Panc1 (cell line): ENCODE measurements around the gene PITPNB. TPM values are rescaled to one million over a fixed set of nuclear protein-coding genes. Genes with fewer than 3 reads are reported as not detected.

Experiments
- ATAC-seq: fragments of 200-7000 bp; cut with Tn5 transposase; 2 replicates; pipeline ENCODE4 v1.9.1; 2020; ENCODE audit warnings: mild to moderate bottlenecking, moderate library complexity
- BruUV-seq: library from RNA; stranded (reverse); fragments of 400-500 nt; replicated peaks from 2 replicates; lab custom pipeline; 2021; lab: Mats Ljungman, UMichigan
- CTCF ChIA-PET: fragments of 300-600 bp; sonication (Branson Sonifier 250); formaldehyde crosslinking; loops from one replicate; lab custom pipeline; 2022; ENCODE audit warnings: antibody characterized with exemption; lab: Charles Lee
- POLR2A ChIA-PET: fragments of 300-600 bp; sonication (Branson Sonifier 250); formaldehyde crosslinking; loops from one replicate; lab custom pipeline; 2022; ENCODE audit warnings: antibody characterized with exemption; lab: Charles Lee
- DNase-seq: peaks from one replicate; pipeline ENCODE4 v3.0.0-alpha.2; 2010; ENCODE audit warnings: low read depth, low spot score
- H3K27ac ChIP-seq: 2 replicates; pipeline ENCODE4 v1.5.1; 2011; ENCODE audit warnings: mild to moderate bottlenecking, low read length, inconsistent platforms
- H3K27me3 ChIP-seq: fragments of 200-500 bp; sonication (Bioruptor generic); 2 replicates; pipeline ENCODE4 v1.6.0; 2014; ENCODE audit warnings: low read length, inconsistent platforms; ENCODE audit not compliant: control insufficient read depth, insufficient read depth
- H3K36me3 ChIP-seq: fragments of 200-500 bp; sonication (Bioruptor generic); 2 replicates; pipeline ENCODE4 v1.5.1; 2014; ENCODE audit warnings: inconsistent platforms, mild to moderate bottlenecking, low read length, moderate library complexity; ENCODE audit not compliant: control insufficient read depth, insufficient read depth
- H3K4me1 ChIP-seq: 2 replicates; pipeline ENCODE4 v1.5.1; 2011; ENCODE audit warnings: inconsistent platforms, mild to moderate bottlenecking, low read length, moderate library complexity; ENCODE audit not compliant: control insufficient read depth, insufficient read depth
- H3K4me3 ChIP-seq, 2 experiments: 2 replicates each; pipeline ENCODE4 v1.5.1; 2011 to 2012; ENCODE audit warnings: low read depth in 2 of 2, low read length in 2 of 2, mild to moderate bottlenecking in 2 of 2, inconsistent platforms in 1 of 2, moderate library complexity in 1 of 2
- H3K9me3 ChIP-seq: fragments of 200-500 bp; sonication (Bioruptor generic); 2 replicates; pipeline ENCODE4 v1.5.1; 2014; ENCODE audit warnings: low read depth, mild to moderate bottlenecking, inconsistent platforms, low read length, moderate library complexity; ENCODE audit not compliant: control insufficient read depth, insufficient read depth
- POLR2AphosphoS5 ChIP-seq: IDR thresholded peaks from 2 replicates; pipeline ENCODE4 v1.6.1; 2012; ENCODE audit warnings: mild to moderate bottlenecking, low read depth, low read length, moderate library complexity
- REST ChIP-seq, 2 experiments: IDR thresholded peaks; 2 replicates each; pipeline ENCODE4 v1.6.1; 2011 to 2012; ENCODE audit warnings: low read depth in 2 of 2, control low read depth in 1 of 2, low read length in 1 of 2, mild to moderate bottlenecking in 1 of 2, moderate library complexity in 1 of 2; ENCODE audit not compliant: insufficient read depth in 1 of 2
- SIN3A ChIP-seq: IDR thresholded peaks from 2 replicates; pipeline ENCODE4 v1.6.1; 2012; ENCODE audit warnings: low read depth, mild to moderate bottlenecking, low read length, moderate library complexity, borderline replicate concordance; ENCODE audit not compliant: insufficient read depth
- TCF7L2 ChIP-seq: IDR thresholded peaks from 2 replicates; pipeline ENCODE4 v1.6.1; 2011; ENCODE audit warnings: mild to moderate bottlenecking, low read depth, low read length, inconsistent platforms
- in situ Hi-C: cut with HindIII; loops from 2 replicates; pipeline ENCODE4 v1.10.0; 2016; ENCODE audit warnings: low sequenced_read_pairs, low pct_unique_long_range_greater_than_20kb
- intact Hi-C: fragments of 100-400 bp; cut with micrococcal nuclease; formaldehyde crosslinking; loops from one replicate; pipeline ENCODE4 v1.10.0; 2022; ENCODE audit not compliant: unreplicated experiment
- total RNA-seq: library from RNA; stranded (reverse); gene quantifications from one replicate; pipeline ENCODE4 v1.2.1, GENCODE V29; 2021; ENCODE audit not compliant: unreplicated experiment
- TF ChIP-seq, protein P1 (sequence below): fragments of 450-650 bp; IDR thresholded peaks from 2 replicates; pipeline ENCODE4 v1.5.1; 2017; ENCODE audit warnings: mild to moderate bottlenecking

The PITPNB gene
- total RNA-seq, 1 experiment from 2014 or later: 67.0 TPM

GRCh38 chr22:27919942-27920755 is 1.1 kb upstream of the PITPNB start:
- TF ChIP-seq, protein P1, sequence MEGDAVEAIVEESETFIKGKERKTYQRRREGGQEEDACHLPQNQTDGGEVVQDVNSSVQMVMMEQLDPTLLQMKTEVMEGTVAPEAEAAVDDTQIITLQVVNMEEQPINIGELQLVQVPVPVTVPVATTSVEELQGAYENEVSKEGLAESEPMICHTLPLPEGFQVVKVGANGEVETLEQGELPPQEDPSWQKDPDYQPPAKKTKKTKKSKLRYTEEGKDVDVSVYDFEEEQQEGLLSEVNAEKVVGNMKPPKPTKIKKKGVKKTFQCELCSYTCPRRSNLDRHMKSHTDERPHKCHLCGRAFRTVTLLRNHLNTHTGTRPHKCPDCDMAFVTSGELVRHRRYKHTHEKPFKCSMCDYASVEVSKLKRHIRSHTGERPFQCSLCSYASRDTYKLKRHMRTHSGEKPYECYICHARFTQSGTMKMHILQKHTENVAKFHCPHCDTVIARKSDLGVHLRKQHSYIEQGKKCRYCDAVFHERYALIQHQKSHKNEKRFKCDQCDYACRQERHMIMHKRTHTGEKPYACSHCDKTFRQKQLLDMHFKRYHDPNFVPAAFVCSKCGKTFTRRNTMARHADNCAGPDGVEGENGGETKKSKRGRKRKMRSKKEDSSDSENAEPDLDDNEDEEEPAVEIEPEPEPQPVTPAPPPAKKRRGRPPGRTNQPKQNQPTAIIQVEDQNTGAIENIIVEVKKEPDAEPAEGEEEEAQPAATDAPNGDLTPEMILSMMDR: no peak
- TF ChIP-seq SIN3A (no peak), REST (IDR thresholded peaks at IDR 0.05; ENCODE audit: insufficient read depth in 1 of 2, low read depth in 2 of 2, low read length in 1 of 2) (no peak), POLR2AphosphoS5 (no peak), TCF7L2 (no peak)
- Histone ChIP-seq H3K4me3 (peak overlapping the region; percentile 92 to 93), H3K27ac (peak overlapping the region; percentile 88), H3K36me3 (peaks cover 6% of the 10 kb centered on the region), H3K27me3 (no peaks in the 10 kb centered on the region), H3K4me1 (peaks cover 25% of the 10 kb centered on the region), H3K9me3 (no peaks in the 10 kb centered on the region)
- ChIA-PET POLR2A (interaction anchor here (1.0 kb wide), 1 partner anchor 16 kb away, joined by 3 read pairs; no protein-coding TSS in a partner anchor), CTCF (interaction anchor here (0.6 kb wide), 1 partner anchor 1165 kb away, joined by 3 read pairs; no protein-coding TSS in a partner anchor)
- no peak for DNase-seq
- no TSS peak for BruUV-seq
- peak; percentile 30 for ATAC-seq
- intact Hi-C loops (no loop called here), in situ Hi-C loops (no loop called here)

DNA sequence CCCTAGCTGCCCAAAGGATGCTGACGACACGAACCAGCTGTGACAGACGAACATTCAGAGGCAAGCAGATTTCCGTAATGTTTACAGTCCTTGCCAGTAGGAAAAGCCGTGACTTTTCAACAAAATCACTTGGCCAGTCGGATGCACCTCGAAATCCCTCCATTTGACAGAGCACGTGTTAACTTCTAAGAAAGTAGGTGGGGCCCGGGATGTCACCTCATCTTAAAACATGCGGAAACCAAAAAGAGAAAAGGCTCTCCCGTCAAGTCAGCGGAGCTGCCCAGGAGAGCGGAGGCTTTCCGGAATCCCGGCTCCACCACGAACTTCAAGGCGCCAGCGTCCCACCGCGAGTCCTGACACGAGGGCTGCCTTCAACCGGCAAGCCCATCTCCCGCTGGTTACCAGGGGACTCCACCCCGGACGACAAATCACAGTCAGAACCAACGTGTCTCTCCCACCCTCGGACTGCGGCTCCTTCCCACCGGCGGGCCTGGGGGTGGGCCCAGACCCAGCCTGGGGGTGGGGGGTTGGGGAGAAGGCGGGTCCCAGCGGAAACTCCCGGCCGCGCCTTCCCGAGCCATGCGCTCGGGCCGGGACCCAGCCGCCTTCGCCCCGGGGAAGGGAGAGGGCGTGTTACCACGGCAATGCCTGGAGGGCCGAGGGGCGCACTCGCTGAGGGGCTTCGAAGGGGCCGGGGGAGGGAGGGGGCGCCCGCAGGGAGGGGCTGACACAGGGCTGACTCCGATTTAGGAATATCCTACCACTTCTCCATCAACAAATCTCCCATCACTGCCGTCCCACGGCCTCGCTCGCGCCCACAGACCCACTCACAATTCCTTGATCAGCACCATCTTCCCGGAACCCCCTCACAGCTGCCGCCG is 475 bp downstream of the PITPNB start:
- in situ Hi-C loops: no loop called here
- ChIA-PET POLR2A (no interaction called here), CTCF (interaction anchor here (0.7 kb wide), 1 partner anchor 40 kb away, joined by 3 read pairs; no protein-coding TSS in a partner anchor)
- Histone ChIP-seq H3K27me3 (no peaks in the 10 kb centered on the region), H3K27ac (peak overlapping the region; percentile 63), H3K4me3 (peak overlapping the region; percentile 92 to 93), H3K4me1 (peaks cover 30% of the 10 kb centered on the region), H3K36me3 (peaks cover 8% of the 10 kb centered on the region), H3K9me3 (no peaks in the 10 kb centered on the region)
- ATAC-seq (peak; percentile 81), DNase-seq (no peak)
- BruUV-seq: no TSS peak
- TF ChIP-seq, protein P1: no peak
- TF ChIP-seq TCF7L2: no peak
- TF ChIP-seq REST (IDR thresholded peaks at IDR 0.05; ENCODE audit: insufficient read depth in 1 of 2, low read depth in 2 of 2, low read length in 1 of 2): no peak
- 0 out of 2 replicates have a peak, but pooled peaks have one; percentile 40 for TF ChIP-seq SIN3A
- no peak for TF ChIP-seq POLR2AphosphoS5
- intact Hi-C loops: no loop called here
